ENCODE measurements around the gene TEAD1. TPM values are rescaled to one million over a fixed set of nuclear protein-coding genes. Genes with fewer than 3 reads are reported as not detected.

The TEAD1 gene
- polyA plus RNA-seq, 2 of the 4 experiments (the other 2 are of a cell fraction): 111 to 112 TPM

GRCh38 chr11:12944889-12945288, 270.7 kb downstream of the TEAD1 start (continued):
- no peak for TF ChIP-seq ATOH8 (CRISPR knock-in tag; IDR thresholded peaks at IDR 0.05; ENCODE audit: low read depth)
- TF ChIP-seq HOXB13 (CRISPR knock-in tag; IDR thresholded peaks at IDR 0.05; ENCODE audit: low read depth): no peak

GRCh38 chr11:12949453-12949852, 275.2 kb downstream of the TEAD1 start:
- no peak overlapping the region for H3K27ac ChIP-seq
- H3K4me2 ChIP-seq: 0 out of 3 replicates have a peak overlapping the region, but pooled peaks have one; percentile 18
- WGBS (ENCODE audit: missing lambda C conversion rate): 62% methylated on average over 1 of the region's 1 CpG
- TF ChIP-seq RCOR1 (IDR thresholded peaks at IDR 0.05; ENCODE audit: low read depth, low read length) (no peak), FOSL2 (IDR thresholded peaks at IDR 0.05) (no peak), FOSL2 (CRISPR knock-in tag; IDR thresholded peaks at IDR 0.05) (peak; percentile 42; the same call in 1 of the 2 replicates)
- DNase-seq (ENCODE audit: low read depth in 1 of 2, low spot score in 1 of 2): no peak
- POLR2A ChIA-PET: no interaction called here
- ATAC-seq: peak in 1 of 2 experiments; percentile 18; a peak in 2 of 6 replicates
- peaks cover 22% of the 10 kb centered on the region for H3K9me3 ChIP-seq
- H3K4me1 ChIP-seq: peaks cover 9% of the 10 kb centered on the region; the same call in 2 of the 3 replicates
- CTCF ChIA-PET: interaction anchor here (1.2 to 1.6 kb wide), 2 partner anchors 394 to 661 kb away, joined by 3 to 4 read pairs; no protein-coding TSS in a partner anchor
- no peak overlapping the region for H3K4me3 ChIP-seq
- FAIRE-seq: no peak

GRCh38 chr11:12950670-12951069, 276.4 kb downstream of the TEAD1 start:
- 82% methylated on average over 1 of the region's 1 CpG for WGBS (ENCODE audit: missing lambda C conversion rate)
- H3K4me2 ChIP-seq: no peak overlapping the region
- no peak for FAIRE-seq
- H3K4me1 ChIP-seq: peaks cover 9% of the 10 kb centered on the region; the same call in 2 of the 3 replicates
- TF ChIP-seq JUN (IDR thresholded peaks at IDR 0.05) (no peak), ZNF302 (CRISPR knock-in tag; IDR thresholded peaks at IDR 0.05) (no peak), HEYL (CRISPR knock-in tag; IDR thresholded peaks at IDR 0.05) (no peak)
- peak; percentile 21 to 30; a peak in 4 of 6 replicates for ATAC-seq
- no peak for DNase-seq (ENCODE audit: low read depth in 1 of 2, low spot score in 1 of 2)
- no peak overlapping the region for H3K4me3 ChIP-seq
- ChIA-PET CTCF (interaction anchor here (1.0 to 1.6 kb wide), 2 partner anchors 13 to 232 kb away, joined by 4 read pairs; no protein-coding TSS in a partner anchor), POLR2A (no interaction called here)
- H3K9me3 ChIP-seq: peaks cover 22% of the 10 kb centered on the region
- 0 out of 6 replicates have a peak overlapping the region, but pooled peaks of 1 of the 2 experiments have one; percentile 28 for H3K27ac ChIP-seq

GRCh38 chr11:12951376-12951775, 277.2 kb downstream of the TEAD1 start:
- 88% methylated on average over 1 of the region's 1 CpG for WGBS (ENCODE audit: missing lambda C conversion rate)
- no peak overlapping the region for H3K4me3 ChIP-seq
- POLR2A ChIA-PET: no interaction called here
- no peak overlapping the region for H3K27ac ChIP-seq
- FAIRE-seq (no peak), ATAC-seq (no peak), DNase-seq (ENCODE audit: low read depth in 1 of 2, low spot score in 1 of 2) (no peak)
- H3K9me3 ChIP-seq: peaks cover 24% of the 10 kb centered on the region
- CTCF ChIA-PET: interaction anchor here (1.6 kb wide), 1 partner anchor 12 kb away, joined by 4 read pairs; no protein-coding TSS in a partner anchor
- no peak overlapping the region for H3K4me2 ChIP-seq
- peaks cover 9% of the 10 kb centered on the region; the same call in 2 of the 3 replicates for H3K4me1 ChIP-seq
- no peak for TF ChIP-seq RARB (CRISPR knock-in tag; IDR thresholded peaks at IDR 0.05)
- TF ChIP-seq CBX2 (IDR thresholded peaks at IDR 0.05; ENCODE audit: borderline replicate concordance, low read depth): no peak
- no peak for TF ChIP-seq FOSL2 (IDR thresholded peaks at IDR 0.05)
- TF ChIP-seq FOSL2 (CRISPR knock-in tag; IDR thresholded peaks at IDR 0.05): peak; percentile 18; the same call in 1 of the 2 replicates
- TF ChIP-seq RAD21 (conservative IDR thresholded peaks at IDR 0.05 in 1 of 2, IDR thresholded peaks at IDR 0.05 in 1 of 2): no peak
- TF ChIP-seq FOSB (CRISPR knock-in tag; IDR thresholded peaks at IDR 0.05): no peak
- no peak for TF ChIP-seq EP300 (IDR thresholded peaks at IDR 0.05)
- no peak for TF ChIP-seq HOXB13 (CRISPR knock-in tag; IDR thresholded peaks at IDR 0.05; ENCODE audit: low read depth)

GRCh38 chr11:12952094-12952493, 277.9 kb downstream of the TEAD1 start:
- ChIA-PET CTCF (interaction anchor here (3.2 kb wide), 1 partner anchor 11 kb away, joined by 17 read pairs; no protein-coding TSS in a partner anchor), POLR2A (no interaction called here)
- no peak for DNase-seq (ENCODE audit: low read depth in 1 of 2, low spot score in 1 of 2)
- no peak for TF ChIP-seq EHMT2 (IDR thresholded peaks at IDR 0.05; ENCODE audit: low read depth)
- no peak for TF ChIP-seq TP53 (CRISPR knock-in tag; IDR thresholded peaks at IDR 0.05)
- TF ChIP-seq HEYL (CRISPR knock-in tag; IDR thresholded peaks at IDR 0.05): no peak
- no peak for TF ChIP-seq RFX5 (IDR thresholded peaks at IDR 0.05)
- TF ChIP-seq POLR2A (IDR thresholded peaks at IDR 0.05; ENCODE audit: low read length): no peak
- TF ChIP-seq HMGXB4 (CRISPR knock-in tag; IDR thresholded peaks at IDR 0.05; ENCODE audit: borderline replicate concordance): no peak
- no peak for TF ChIP-seq RNF2 (IDR thresholded peaks at IDR 0.05; ENCODE audit: borderline replicate concordance, low read depth)
- TF ChIP-seq ZNF302 (CRISPR knock-in tag; IDR thresholded peaks at IDR 0.05): no peak
- Histone ChIP-seq H3K27ac (no peak overlapping the region), H3K4me1 (peaks cover 9% of the 10 kb centered on the region; the same call in 2 of the 3 replicates), H3K9me3 (peaks cover 18% of the 10 kb centered on the region; the same call in 2 of the 3 replicates), H3K4me3 (no peak overlapping the region), H3K4me2 (no peak overlapping the region)
- ATAC-seq: no peak
- FAIRE-seq: no peak

Measured in A549 (cell line).